HG03575 (cell line): ENCODE results near the gene CCDC85C.
A peak's percentile ranks its signal among the peaks of the same experiment; 100 is the strongest.

ENCODE experiments used
- ATAC-seq: cut with Tn5 transposase; IDR thresholded peaks from one replicate; pipeline ENCODE4 v1.9.1; 2021; ENCODE audit not compliant: unreplicated experiment, insufficient number of reproducible peaks, low FRiP score; ENCODE audit errors: extremely low read depth

Gene CCDC85C

GRCh38 chr14:99509871-99510555, 94.0 kb downstream of the CCDC85C start:
- ATAC-seq = no peak

GRCh38 chr14:99508896-99509629, 94.9 kb downstream of the CCDC85C start:
- ATAC-seq = no peak

- no peak for ATAC-seq
Measured at GRCh38 chr14:99507860-99508640, 96.0 kb downstream of the CCDC85C start.

GRCh38 chr14:99506276-99506675, 97.7 kb downstream of the CCDC85C start:
- no peak for ATAC-seq

GRCh38 chr14:99505089-99505488, 98.9 kb downstream of the CCDC85C start:
- no peak for ATAC-seq

GRCh38 chr14:99503848-99504453, 100.1 kb downstream of the CCDC85C start:
- no peak for ATAC-seq

- no peak for ATAC-seq
Measured at GRCh38 chr14:99502989-99503421, 101.0 kb downstream of the CCDC85C start.

- no peak for ATAC-seq
Measured at GRCh38 chr14:99497894-99498293, 106.1 kb downstream of the CCDC85C start.

- no peak for ATAC-seq
Measured at GRCh38 chr14:99497341-99497740, 106.7 kb downstream of the CCDC85C start.

GRCh38 chr14:99484106-99484505, 119.9 kb downstream of the CCDC85C start:
- ATAC-seq = no peak

GRCh38 chr14:99481745-99482099, 122.3 kb downstream of the CCDC85C start:
- ATAC-seq = no peak

GRCh38 chr14:99480917-99481744, 122.9 kb downstream of the CCDC85C start, which contains the start of gene CCNK:
CCNK (plus strand) TSS chr14:99481409; CDS start chr14:99492678, 11,269 bp downstream.
- peak; percentile 79 for ATAC-seq

GRCh38 chr14:99479906-99480869, 123.8 kb downstream of the CCDC85C start, which contains the start of gene SETD3:
SETD3 (minus strand) TSS chr14:99480859; CDS start chr14:99465805, 15,054 bp downstream.
- ATAC-seq = no peak

GRCh38 chr14:99479160-99479905, 124.7 kb downstream of the CCDC85C start:
- no peak for ATAC-seq

- ATAC-seq = no peak
Measured at GRCh38 chr14:99478128-99478527, 125.9 kb downstream of the CCDC85C start.

GRCh38 chr14:99476864-99477263, 127.1 kb downstream of the CCDC85C start:
- ATAC-seq = no peak

GRCh38 chr14:99475660-99476059, 128.3 kb downstream of the CCDC85C start:
- ATAC-seq = no peak
